GM23338 (cell line): ENCODE results near the gene KIR2DL4. TPM values are rescaled to one million over a fixed set of nuclear protein-coding genes. Genes with fewer than 3 reads are reported as not detected.

Experiments
- ATAC-seq: fragments of 200-7000 bp; cut with Tn5 transposase; 3 replicates; pipeline ENCODE4 v1.9.1; 2020
- DNase-seq: peaks from one replicate; pipeline ENCODE4 v3.0.0-alpha.2; 2015; ENCODE audit warnings: low spot score
- H2AFZ ChIP-seq: fragments of 200-600 bp; sonication (generic); 2 replicates; pipeline ENCODE4 v1.8.0; 2016; ENCODE audit warnings: antibody characterized with exemption, mild to moderate bottlenecking, moderate library complexity
- H3F3A ChIP-seq: fragments of 200-600 bp; sonication (generic); replicated peaks from 2 replicates; pipeline ENCODE4 v1.8.0; 2017; ENCODE audit warnings: antibody characterized with exemption, mixed run types, low read depth
- H3K27ac ChIP-seq: fragments of 200-600 bp; sonication (generic); 2 replicates; pipeline ENCODE4 v1.6.1; 2016; ENCODE audit warnings: low read depth
- H3K27me3 ChIP-seq: fragments of 200-600 bp; sonication (generic); 2 replicates; pipeline ENCODE4 v1.8.0; 2016; ENCODE audit warnings: mild to moderate bottlenecking, mixed run types, moderate library complexity; ENCODE audit not compliant: insufficient read depth
- H3K36me3 ChIP-seq: fragments of 200-600 bp; sonication (generic); 2 replicates; pipeline ENCODE4 v1.8.0; 2016; ENCODE audit warnings: mild to moderate bottlenecking; ENCODE audit not compliant: insufficient read depth
- H3K4me1 ChIP-seq: fragments of 200-600 bp; sonication (generic); 2 replicates; pipeline ENCODE4 v1.8.0; 2016; ENCODE audit warnings: mild to moderate bottlenecking, moderate library complexity; ENCODE audit not compliant: insufficient read depth
- H3K4me2 ChIP-seq: fragments of 200-600 bp; sonication (generic); 2 replicates; pipeline ENCODE4 v1.7.1; 2017; ENCODE audit warnings: mixed run types
- H3K4me3 ChIP-seq: fragments of 200-600 bp; sonication (generic); 2 replicates; pipeline ENCODE4 v1.6.1; 2016; ENCODE audit warnings: mixed run types
- H3K79me2 ChIP-seq: fragments of 200-600 bp; sonication (generic); replicated peaks from 2 replicates; pipeline ENCODE4 v1.8.0; 2017; ENCODE audit warnings: mild to moderate bottlenecking; ENCODE audit not compliant: insufficient read depth
- H3K9me2 ChIP-seq: fragments of 200-600 bp; sonication (generic); 2 replicates; pipeline ENCODE4 v1.8.0; 2017; ENCODE audit not compliant: insufficient read depth
- H4K20me1 ChIP-seq: fragments of 200-600 bp; sonication (generic); replicated peaks from 2 replicates; pipeline ENCODE4 v1.8.0; 2017; ENCODE audit warnings: mild to moderate bottlenecking; ENCODE audit not compliant: insufficient read depth
- H3K27ac Mint-ChIP-seq: 2 replicates; pipeline ENCODE4 v1.8.0; 2020; ENCODE audit warnings: inconsistent platforms, mild to moderate bottlenecking, moderate library complexity, mixed read lengths
- H3K27me3 Mint-ChIP-seq: 3 replicates; pipeline ENCODE4 v1.8.0; 2022; ENCODE audit warnings: low read depth, mild to moderate bottlenecking, moderate library complexity, mixed read lengths, inconsistent platforms; ENCODE audit not compliant: insufficient read depth, poor library complexity
- H3K36me3 Mint-ChIP-seq: 3 replicates; pipeline ENCODE4 v1.8.0; 2021; ENCODE audit warnings: low read depth, mild to moderate bottlenecking, inconsistent platforms, moderate library complexity, mixed read lengths
- H3K4me1 Mint-ChIP-seq: 3 replicates; pipeline ENCODE4 v1.8.0; 2020; ENCODE audit warnings: mild to moderate bottlenecking, inconsistent platforms, mixed read lengths
- H3K4me3 Mint-ChIP-seq: 3 replicates; pipeline ENCODE4 v1.8.0; 2021; ENCODE audit warnings: moderate library complexity, mild to moderate bottlenecking, inconsistent platforms, mixed read lengths
- H3K9me3 Mint-ChIP-seq: 3 replicates; pipeline ENCODE4 v1.8.0; 2020; ENCODE audit warnings: moderate library complexity, mild to moderate bottlenecking, inconsistent platforms, mixed read lengths
- CREB1 ChIP-seq: fragments of 250-450 bp; sonication (Bioruptor Pico); IDR thresholded peaks from 2 replicates; pipeline ENCODE4 v1.5.0; 2020; ENCODE audit warnings: low read depth, mild to moderate bottlenecking, moderate library complexity
- EZH2 ChIP-seq: fragments of 200-600 bp; sonication (generic); IDR thresholded peaks from one replicate; pipeline ENCODE4 v1.8.0; 2017; ENCODE audit warnings: antibody characterized with exemption, mild to moderate bottlenecking, low read depth; ENCODE audit not compliant: unreplicated experiment
- EZH2phosphoT487 ChIP-seq: fragments of 200-600 bp; sonication (generic); IDR thresholded peaks from one replicate; pipeline ENCODE4 v1.8.1; 2018; ENCODE audit warnings: antibody characterized with exemption; ENCODE audit not compliant: unreplicated experiment
- JUNB ChIP-seq: IDR thresholded peaks from one replicate; pipeline ENCODE4 v1.6.1; 2016; ENCODE audit warnings: antibody characterized with exemption; ENCODE audit not compliant: unreplicated experiment
- NANOG ChIP-seq: IDR thresholded peaks from 2 replicates; pipeline ENCODE4 v1.6.1; 2016; ENCODE audit warnings: antibody characterized with exemption, borderline replicate concordance
- POLR2AphosphoS5 ChIP-seq: IDR thresholded peaks from 2 replicates; pipeline ENCODE4 v1.6.1; 2016; ENCODE audit warnings: antibody characterized with exemption, low read depth
- STAT1 ChIP-seq: IDR thresholded peaks from one replicate; pipeline ENCODE4 v1.6.1; 2016; ENCODE audit warnings: antibody characterized with exemption; ENCODE audit not compliant: unreplicated experiment
- ZNF114 ChIP-seq: fragments of 250-450 bp; sonication (Bioruptor Pico); IDR thresholded peaks from 2 replicates; pipeline ENCODE4 v1.5.0; 2020; ENCODE audit warnings: mild to moderate bottlenecking, moderate library complexity
- ZNF331 ChIP-seq: fragments of 250-450 bp; sonication (Bioruptor Pico); IDR thresholded peaks from 2 replicates; pipeline ENCODE4 v1.5.0; 2020; ENCODE audit warnings: low read depth, mild to moderate bottlenecking, moderate library complexity
- polyA plus RNA-seq: library from polyadenylated mRNA; unstranded; fragments of >200 nt; fragmentation: Nextera tagmentation; extraction: Ambion mirVana; gene quantifications from 2 replicates; pipeline ENCODE4 v1.2.1, GENCODE V29; 2016
- total RNA-seq: library from RNA; depleted of rRNA; stranded (reverse); fragments of >200 nt; shearing (Covaris generic); gene quantifications from 2 replicates; pipeline ENCODE4 v1.2.3, GENCODE V29; 2014
- TF ChIP-seq, protein P1 (sequence below): IDR thresholded peaks from one replicate; pipeline ENCODE4 v1.6.1; 2018; ENCODE audit warnings: antibody characterized with exemption; ENCODE audit not compliant: unreplicated experiment
- TF ChIP-seq, protein P2 (sequence below), 2 experiments: fragments of 200-600 bp in 1 of 2; sonication (generic) in 1 of 2; conservative IDR thresholded peaks; 2 replicates each; pipeline versions ENCODE4 v1.5.1 to v1.6.1; 2016 to 2017; ENCODE audit warnings: antibody characterized with exemption in 2 of 2, low read depth in 2 of 2, mild to moderate bottlenecking in 2 of 2, moderate library complexity in 1 of 2
- TF ChIP-seq, protein P3 (sequence below): IDR thresholded peaks from 2 replicates; pipeline ENCODE4 v1.6.1; 2016; ENCODE audit warnings: antibody characterized with exemption
- TF ChIP-seq, protein P4 (sequence below): fragments of 250-450 bp; sonication (Bioruptor Pico); IDR thresholded peaks from 2 replicates; pipeline ENCODE4 v1.5.0; 2020; ENCODE audit warnings: mild to moderate bottlenecking, moderate library complexity

KIR2DL4 gene
- total and polyA plus RNA-seq, 2 experiments from 2014 or later, result not detected

DNA sequence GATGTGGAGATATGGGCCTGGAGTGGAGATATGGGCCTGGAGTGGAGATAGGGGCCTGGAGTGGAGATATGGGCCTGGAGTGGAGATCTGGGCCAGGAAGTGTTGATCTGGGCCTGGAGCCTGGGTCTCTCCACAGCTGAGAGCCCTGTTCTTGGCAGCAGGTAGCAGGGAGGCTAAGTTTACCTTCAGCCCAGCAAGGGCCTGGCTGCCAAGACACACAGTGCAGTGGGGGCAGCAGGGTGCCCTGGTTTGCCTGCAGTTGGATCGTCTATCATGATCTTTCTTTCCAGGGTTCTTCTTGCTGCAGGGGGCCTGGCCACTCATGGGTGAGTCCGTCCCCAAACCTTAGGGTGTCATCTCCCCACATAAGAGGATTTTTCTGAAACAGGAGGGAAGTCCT lies 47.5 kb downstream of the KIR2DL4 start:
- ATAC-seq, result no peak
- Mint-ChIP-seq H3K4me1 (no peaks in the 10 kb centered on the region), H3K27me3 (peaks cover 9% of the 10 kb centered on the region), H3K4me3 (no peak overlapping the region), H3K9me3 (peaks cover 97% of the 10 kb centered on the region), H3K36me3 (peaks cover 52% of the 10 kb centered on the region), H3K27ac (no peak overlapping the region)
- H3K27ac ChIP-seq, result no peak overlapping the region
- H3K4me1 ChIP-seq, result no peaks in the 10 kb centered on the region
- no peaks in the 10 kb centered on the region for H4K20me1 ChIP-seq
- no peaks in the 10 kb centered on the region for H3K9me2 ChIP-seq
- no peaks in the 10 kb centered on the region for H3K27me3 ChIP-seq
- no peaks in the 10 kb centered on the region for H3K79me2 ChIP-seq
- H3K4me2 ChIP-seq, result no peak overlapping the region
- no peak overlapping the region for H2AFZ ChIP-seq
- no peak overlapping the region for H3K4me3 ChIP-seq
- no peak for DNase-seq
- no peak for TF ChIP-seq EZH2phosphoT487
- TF ChIP-seq, protein P1, sequence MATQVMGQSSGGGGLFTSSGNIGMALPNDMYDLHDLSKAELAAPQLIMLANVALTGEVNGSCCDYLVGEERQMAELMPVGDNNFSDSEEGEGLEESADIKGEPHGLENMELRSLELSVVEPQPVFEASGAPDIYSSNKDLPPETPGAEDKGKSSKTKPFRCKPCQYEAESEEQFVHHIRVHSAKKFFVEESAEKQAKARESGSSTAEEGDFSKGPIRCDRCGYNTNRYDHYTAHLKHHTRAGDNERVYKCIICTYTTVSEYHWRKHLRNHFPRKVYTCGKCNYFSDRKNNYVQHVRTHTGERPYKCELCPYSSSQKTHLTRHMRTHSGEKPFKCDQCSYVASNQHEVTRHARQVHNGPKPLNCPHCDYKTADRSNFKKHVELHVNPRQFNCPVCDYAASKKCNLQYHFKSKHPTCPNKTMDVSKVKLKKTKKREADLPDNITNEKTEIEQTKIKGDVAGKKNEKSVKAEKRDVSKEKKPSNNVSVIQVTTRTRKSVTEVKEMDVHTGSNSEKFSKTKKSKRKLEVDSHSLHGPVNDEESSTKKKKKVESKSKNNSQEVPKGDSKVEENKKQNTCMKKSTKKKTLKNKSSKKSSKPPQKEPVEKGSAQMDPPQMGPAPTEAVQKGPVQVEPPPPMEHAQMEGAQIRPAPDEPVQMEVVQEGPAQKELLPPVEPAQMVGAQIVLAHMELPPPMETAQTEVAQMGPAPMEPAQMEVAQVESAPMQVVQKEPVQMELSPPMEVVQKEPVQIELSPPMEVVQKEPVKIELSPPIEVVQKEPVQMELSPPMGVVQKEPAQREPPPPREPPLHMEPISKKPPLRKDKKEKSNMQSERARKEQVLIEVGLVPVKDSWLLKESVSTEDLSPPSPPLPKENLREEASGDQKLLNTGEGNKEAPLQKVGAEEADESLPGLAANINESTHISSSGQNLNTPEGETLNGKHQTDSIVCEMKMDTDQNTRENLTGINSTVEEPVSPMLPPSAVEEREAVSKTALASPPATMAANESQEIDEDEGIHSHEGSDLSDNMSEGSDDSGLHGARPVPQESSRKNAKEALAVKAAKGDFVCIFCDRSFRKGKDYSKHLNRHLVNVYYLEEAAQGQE, result no peak
- no peak for TF ChIP-seq NANOG
- TF ChIP-seq STAT1, result no peak
- no peak for TF ChIP-seq ZNF331 (CRISPR knock-in tag)
- no peak for TF ChIP-seq POLR2AphosphoS5
- TF ChIP-seq, protein P2, sequence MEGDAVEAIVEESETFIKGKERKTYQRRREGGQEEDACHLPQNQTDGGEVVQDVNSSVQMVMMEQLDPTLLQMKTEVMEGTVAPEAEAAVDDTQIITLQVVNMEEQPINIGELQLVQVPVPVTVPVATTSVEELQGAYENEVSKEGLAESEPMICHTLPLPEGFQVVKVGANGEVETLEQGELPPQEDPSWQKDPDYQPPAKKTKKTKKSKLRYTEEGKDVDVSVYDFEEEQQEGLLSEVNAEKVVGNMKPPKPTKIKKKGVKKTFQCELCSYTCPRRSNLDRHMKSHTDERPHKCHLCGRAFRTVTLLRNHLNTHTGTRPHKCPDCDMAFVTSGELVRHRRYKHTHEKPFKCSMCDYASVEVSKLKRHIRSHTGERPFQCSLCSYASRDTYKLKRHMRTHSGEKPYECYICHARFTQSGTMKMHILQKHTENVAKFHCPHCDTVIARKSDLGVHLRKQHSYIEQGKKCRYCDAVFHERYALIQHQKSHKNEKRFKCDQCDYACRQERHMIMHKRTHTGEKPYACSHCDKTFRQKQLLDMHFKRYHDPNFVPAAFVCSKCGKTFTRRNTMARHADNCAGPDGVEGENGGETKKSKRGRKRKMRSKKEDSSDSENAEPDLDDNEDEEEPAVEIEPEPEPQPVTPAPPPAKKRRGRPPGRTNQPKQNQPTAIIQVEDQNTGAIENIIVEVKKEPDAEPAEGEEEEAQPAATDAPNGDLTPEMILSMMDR (conservative IDR thresholded peaks at IDR 0.05; ENCODE audit: low read depth in 2 of 2), result no peak
- TF ChIP-seq JUNB, result no peak
- TF ChIP-seq, protein P3, sequence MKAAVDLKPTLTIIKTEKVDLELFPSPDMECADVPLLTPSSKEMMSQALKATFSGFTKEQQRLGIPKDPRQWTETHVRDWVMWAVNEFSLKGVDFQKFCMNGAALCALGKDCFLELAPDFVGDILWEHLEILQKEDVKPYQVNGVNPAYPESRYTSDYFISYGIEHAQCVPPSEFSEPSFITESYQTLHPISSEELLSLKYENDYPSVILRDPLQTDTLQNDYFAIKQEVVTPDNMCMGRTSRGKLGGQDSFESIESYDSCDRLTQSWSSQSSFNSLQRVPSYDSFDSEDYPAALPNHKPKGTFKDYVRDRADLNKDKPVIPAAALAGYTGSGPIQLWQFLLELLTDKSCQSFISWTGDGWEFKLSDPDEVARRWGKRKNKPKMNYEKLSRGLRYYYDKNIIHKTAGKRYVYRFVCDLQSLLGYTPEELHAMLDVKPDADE, result no peak
- TF ChIP-seq EZH2, result no peak
- TF ChIP-seq ZNF114 (CRISPR knock-in tag), result no peak
- no peak for TF ChIP-seq CREB1 (CRISPR knock-in tag)
- TF ChIP-seq, protein P4, sequence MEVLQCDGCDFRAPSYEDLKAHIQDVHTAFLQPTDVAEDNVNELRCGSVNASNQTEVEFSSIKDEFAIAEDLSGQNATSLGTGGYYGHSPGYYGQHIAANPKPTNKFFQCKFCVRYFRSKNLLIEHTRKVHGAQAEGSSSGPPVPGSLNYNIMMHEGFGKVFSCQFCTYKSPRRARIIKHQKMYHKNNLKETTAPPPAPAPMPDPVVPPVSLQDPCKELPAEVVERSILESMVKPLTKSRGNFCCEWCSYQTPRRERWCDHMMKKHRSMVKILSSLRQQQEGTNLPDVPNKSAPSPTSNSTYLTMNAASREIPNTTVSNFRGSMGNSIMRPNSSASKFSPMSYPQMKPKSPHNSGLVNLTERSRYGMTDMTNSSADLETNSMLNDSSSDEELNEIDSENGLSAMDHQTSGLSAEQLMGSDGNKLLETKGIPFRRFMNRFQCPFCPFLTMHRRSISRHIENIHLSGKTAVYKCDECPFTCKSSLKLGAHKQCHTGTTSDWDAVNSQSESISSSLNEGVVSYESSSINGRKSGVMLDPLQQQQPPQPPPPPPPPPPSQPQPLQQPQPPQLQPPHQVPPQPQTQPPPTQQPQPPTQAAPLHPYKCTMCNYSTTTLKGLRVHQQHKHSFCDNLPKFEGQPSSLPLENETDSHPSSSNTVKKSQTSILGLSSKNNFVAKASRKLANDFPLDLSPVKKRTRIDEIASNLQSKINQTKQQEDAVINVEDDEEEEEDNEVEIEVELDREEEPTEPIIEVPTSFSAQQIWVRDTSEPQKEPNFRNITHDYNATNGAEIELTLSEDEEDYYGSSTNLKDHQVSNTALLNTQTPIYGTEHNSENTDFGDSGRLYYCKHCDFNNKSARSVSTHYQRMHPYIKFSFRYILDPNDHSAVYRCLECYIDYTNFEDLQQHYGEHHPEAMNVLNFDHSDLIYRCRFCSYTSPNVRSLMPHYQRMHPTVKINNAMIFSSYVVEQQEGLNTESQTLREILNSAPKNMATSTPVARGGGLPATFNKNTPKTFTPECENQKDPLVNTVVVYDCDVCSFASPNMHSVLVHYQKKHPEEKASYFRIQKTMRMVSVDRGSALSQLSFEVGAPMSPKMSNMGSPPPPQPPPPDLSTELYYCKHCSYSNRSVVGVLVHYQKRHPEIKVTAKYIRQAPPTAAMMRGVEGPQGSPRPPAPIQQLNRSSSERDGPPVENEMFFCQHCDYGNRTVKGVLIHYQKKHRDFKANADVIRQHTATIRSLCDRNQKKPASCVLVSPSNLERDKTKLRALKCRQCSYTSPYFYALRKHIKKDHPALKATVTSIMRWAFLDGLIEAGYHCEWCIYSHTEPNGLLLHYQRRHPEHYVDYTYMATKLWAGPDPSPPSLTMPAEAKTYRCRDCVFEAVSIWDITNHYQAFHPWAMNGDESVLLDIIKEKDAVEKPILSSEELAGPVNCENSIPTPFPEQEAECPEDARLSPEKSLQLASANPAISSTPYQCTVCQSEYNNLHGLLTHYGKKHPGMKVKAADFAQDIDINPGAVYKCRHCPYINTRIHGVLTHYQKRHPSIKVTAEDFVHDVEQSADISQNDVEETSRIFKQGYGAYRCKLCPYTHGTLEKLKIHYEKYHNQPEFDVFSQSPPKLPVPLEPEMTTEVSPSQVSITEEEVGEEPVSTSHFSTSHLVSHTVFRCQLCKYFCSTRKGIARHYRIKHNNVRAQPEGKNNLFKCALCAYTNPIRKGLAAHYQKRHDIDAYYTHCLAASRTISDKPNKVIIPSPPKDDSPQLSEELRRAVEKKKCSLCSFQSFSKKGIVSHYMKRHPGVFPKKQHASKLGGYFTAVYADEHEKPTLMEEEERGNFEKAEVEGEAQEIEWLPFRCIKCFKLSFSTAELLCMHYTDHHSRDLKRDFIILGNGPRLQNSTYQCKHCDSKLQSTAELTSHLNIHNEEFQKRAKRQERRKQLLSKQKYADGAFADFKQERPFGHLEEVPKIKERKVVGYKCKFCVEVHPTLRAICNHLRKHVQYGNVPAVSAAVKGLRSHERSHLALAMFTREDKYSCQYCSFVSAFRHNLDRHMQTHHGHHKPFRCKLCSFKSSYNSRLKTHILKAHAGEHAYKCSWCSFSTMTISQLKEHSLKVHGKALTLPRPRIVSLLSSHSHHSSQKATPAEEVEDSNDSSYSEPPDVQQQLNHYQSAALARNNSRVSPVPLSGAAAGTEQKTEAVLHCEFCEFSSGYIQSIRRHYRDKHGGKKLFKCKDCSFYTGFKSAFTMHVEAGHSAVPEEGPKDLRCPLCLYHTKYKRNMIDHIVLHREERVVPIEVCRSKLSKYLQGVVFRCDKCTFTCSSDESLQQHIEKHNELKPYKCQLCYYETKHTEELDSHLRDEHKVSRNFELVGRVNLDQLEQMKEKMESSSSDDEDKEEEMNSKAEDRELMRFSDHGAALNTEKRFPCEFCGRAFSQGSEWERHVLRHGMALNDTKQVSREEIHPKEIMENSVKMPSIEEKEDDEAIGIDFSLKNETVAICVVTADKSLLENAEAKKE (CRISPR knock-in tag), result no peak
- no peaks in the 10 kb centered on the region for H3F3A ChIP-seq
- no peaks in the 10 kb centered on the region for H3K36me3 ChIP-seq
